ENCODE data around the gene TBC1D7.

Gene TBC1D7

GRCh38 chr6:13315896-13316295 lies 12.4 kb downstream of the TBC1D7 start (continued):
- TF ChIP-seq ZBTB49 (tag by site-specific recombination; IDR thresholded peaks at IDR 0.05; ENCODE audit: low read depth) (no peak), ZFHX2 (tag by site-specific recombination; conservative IDR thresholded peaks at IDR 0.05) (no peak), BCL11A (tag by site-specific recombination; IDR thresholded peaks at IDR 0.05; ENCODE audit: low read depth) (no peak), ZNF391 (tag by site-specific recombination; IDR thresholded peaks at IDR 0.05; ENCODE audit: borderline replicate concordance, low read depth) (no peak), ZBTB21 (tag by site-specific recombination; IDR thresholded peaks at IDR 0.05) (no peak), ZNF335 (tag by site-specific recombination; conservative IDR thresholded peaks at IDR 0.05) (no peak), ZBTB17 (tag by site-specific recombination; IDR thresholded peaks at IDR 0.05) (no peak), KLF9 (tag by site-specific recombination; IDR thresholded peaks at IDR 0.05; ENCODE audit: low read depth) (no peak)

- CTCF ChIA-PET: interaction anchor here (0.6 to 1.2 kb wide), 3 partner anchors 8 to 295 kb away, joined by 3 to 5 read pairs (median 3); no protein-coding TSS in a partner anchor
- Histone ChIP-seq H3K36me3 (ENCODE audit: control insufficient read depth in 2 of 2, insufficient read depth in 1 of 2, low read length in 2 of 2) (peaks cover 42 to 83% of the 10 kb centered on the region in 2 experiments), H3K4me3 (ENCODE audit: low read depth, low read length) (no peak overlapping the region), H3K9me3 (ENCODE audit: control insufficient read depth, insufficient read depth, low read depth, low read length) (no peaks in the 10 kb centered on the region), H3K4me1 (ENCODE audit: control insufficient read depth, insufficient read depth, low read length) (no peaks in the 10 kb centered on the region), H3K27ac (ENCODE audit: extremely low read depth, low read depth, low read length) (no peak overlapping the region)
- TF ChIP-seq ZNF223 (tag by site-specific recombination; IDR thresholded peaks at IDR 0.05): no peak
- no peak for TF ChIP-seq ZNF501 (tag by site-specific recombination; IDR thresholded peaks at IDR 0.05)
- no peak for TF ChIP-seq ZBTB10 (tag by site-specific recombination; IDR thresholded peaks at IDR 0.05)
- TF ChIP-seq ZNF292 (tag by site-specific recombination; IDR thresholded peaks at IDR 0.05; ENCODE audit: borderline replicate concordance, low read depth): no peak
- POLR2A ChIA-PET: interaction anchor here (0.5 to 1.5 kb wide), 2 partner anchors 13 to 1219 kb away, joined by 4 read pairs; partner anchors contain the start of gene TBC1D7
Observed at GRCh38 chr6:13314806-13315205, 13.5 kb downstream of the TBC1D7 start.

- ChIA-PET CTCF (interaction anchor here (0.8 kb wide), 2 partner anchors 32 to 419 kb away, joined by 4 to 5 read pairs; no protein-coding TSS in a partner anchor), POLR2A (interaction anchor here (0.9 kb wide), 1 partner anchor 17 kb away, joined by 3 read pairs; the partner anchor contains the start of gene TBC1D7)
- peaks cover 34 to 83% of the 10 kb centered on the region in 2 experiments for H3K36me3 ChIP-seq (ENCODE audit: control insufficient read depth in 2 of 2, insufficient read depth in 1 of 2, low read length in 2 of 2)
- no peak overlapping the region for H3K4me3 ChIP-seq (ENCODE audit: low read depth, low read length)
- H3K27ac ChIP-seq (ENCODE audit: extremely low read depth, low read depth, low read length): no peak overlapping the region
- H3K9me3 ChIP-seq (ENCODE audit: control insufficient read depth, insufficient read depth, low read depth, low read length): no peaks in the 10 kb centered on the region
- TF ChIP-seq ZFP37 (tag by site-specific recombination; IDR thresholded peaks at IDR 0.05) (no peak), ZNF138 (tag by site-specific recombination; IDR thresholded peaks at IDR 0.05; ENCODE audit: borderline replicate concordance) (no peak), ZNF391 (tag by site-specific recombination; IDR thresholded peaks at IDR 0.05; ENCODE audit: borderline replicate concordance, low read depth) (no peak)
- H3K4me1 ChIP-seq (ENCODE audit: control insufficient read depth, insufficient read depth, low read length): no peaks in the 10 kb centered on the region
Observed at GRCh38 chr6:13311155-13311554, 17.2 kb downstream of the TBC1D7 start.

- TF ChIP-seq ZNF530 (tag by site-specific recombination; IDR thresholded peaks at IDR 0.05; ENCODE audit: low read depth): no peak
- ChIA-PET CTCF (no interaction called here), POLR2A (no interaction called here)
- Histone ChIP-seq H3K36me3 (ENCODE audit: control insufficient read depth in 2 of 2, insufficient read depth in 1 of 2, low read length in 2 of 2) (peaks cover 18 to 76% of the 10 kb centered on the region in 2 experiments), H3K9me3 (ENCODE audit: control insufficient read depth, insufficient read depth, low read depth, low read length) (no peaks in the 10 kb centered on the region), H3K4me3 (ENCODE audit: low read depth, low read length) (no peak overlapping the region), H3K4me1 (ENCODE audit: control insufficient read depth, insufficient read depth, low read length) (peaks cover 1% of the 10 kb centered on the region), H3K27ac (ENCODE audit: extremely low read depth, low read depth, low read length) (no peak overlapping the region)
Observed at GRCh38 chr6:13308332-13308731, 20.0 kb downstream of the TBC1D7 start.

All from HEK293 (cell line).